ENCODE results near the gene DMD. TPM values are rescaled to one million over a fixed set of nuclear protein-coding genes. Genes with fewer than 3 reads are reported as not detected.

DMD gene
- total RNA-seq, 2 donors from 2014 or later, result 19.6 to 24.9 TPM

DNA sequence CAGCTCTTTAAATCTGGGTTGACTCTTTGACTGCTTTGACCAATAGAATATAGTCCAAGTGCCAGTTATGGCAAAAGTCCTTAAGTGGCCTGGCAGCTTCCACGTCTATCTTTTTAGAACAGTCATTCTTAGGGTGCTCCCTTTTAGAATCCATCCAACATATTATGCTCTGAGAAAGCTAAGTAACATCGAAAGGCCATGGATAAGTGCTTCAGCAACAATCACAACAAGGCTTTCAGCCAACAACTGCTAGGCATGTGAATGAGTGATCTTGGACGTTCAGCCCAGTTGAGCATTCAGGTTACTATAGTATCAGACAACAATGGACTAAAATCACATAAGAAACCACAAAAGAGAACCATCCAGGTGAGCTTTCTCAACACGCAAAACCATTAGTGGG, 818.7 kb downstream of the DMD start:
- Histone ChIP-seq H3K9me3 (ENCODE audit: control insufficient read depth, low read length) (no peaks in the 10 kb centered on the region), H3K36me3 (ENCODE audit: control insufficient read depth, insufficient read depth, low read length) (no peaks in the 10 kb centered on the region), H3K27ac (ENCODE audit: low read depth, low read length) (no peak overlapping the region), H3K4me1 (ENCODE audit: control insufficient read depth, insufficient read depth, low read length) (no peaks in the 10 kb centered on the region), H3K4me3 (ENCODE audit: low read length) (no peak overlapping the region), H3K9ac (ENCODE audit: extremely low read depth, low read length, poor library complexity, severe bottlenecking) (no peak overlapping the region), H3K27me3 (ENCODE audit: control insufficient read depth, insufficient read depth, low read length, poor library complexity, severe bottlenecking) (no peaks in the 10 kb centered on the region)
- no peaks in the 10 kb centered on the region for H3K27me3 Mint-ChIP-seq (ENCODE audit: insufficient read depth)
- H3K9me3 Mint-ChIP-seq, result peaks cover 6% of the 10 kb centered on the region
- TF ChIP-seq, protein P1, sequence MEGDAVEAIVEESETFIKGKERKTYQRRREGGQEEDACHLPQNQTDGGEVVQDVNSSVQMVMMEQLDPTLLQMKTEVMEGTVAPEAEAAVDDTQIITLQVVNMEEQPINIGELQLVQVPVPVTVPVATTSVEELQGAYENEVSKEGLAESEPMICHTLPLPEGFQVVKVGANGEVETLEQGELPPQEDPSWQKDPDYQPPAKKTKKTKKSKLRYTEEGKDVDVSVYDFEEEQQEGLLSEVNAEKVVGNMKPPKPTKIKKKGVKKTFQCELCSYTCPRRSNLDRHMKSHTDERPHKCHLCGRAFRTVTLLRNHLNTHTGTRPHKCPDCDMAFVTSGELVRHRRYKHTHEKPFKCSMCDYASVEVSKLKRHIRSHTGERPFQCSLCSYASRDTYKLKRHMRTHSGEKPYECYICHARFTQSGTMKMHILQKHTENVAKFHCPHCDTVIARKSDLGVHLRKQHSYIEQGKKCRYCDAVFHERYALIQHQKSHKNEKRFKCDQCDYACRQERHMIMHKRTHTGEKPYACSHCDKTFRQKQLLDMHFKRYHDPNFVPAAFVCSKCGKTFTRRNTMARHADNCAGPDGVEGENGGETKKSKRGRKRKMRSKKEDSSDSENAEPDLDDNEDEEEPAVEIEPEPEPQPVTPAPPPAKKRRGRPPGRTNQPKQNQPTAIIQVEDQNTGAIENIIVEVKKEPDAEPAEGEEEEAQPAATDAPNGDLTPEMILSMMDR (conservative IDR thresholded peaks at IDR 0.05), result no peak
- WGBS, 2 experiments (ENCODE audit: insufficient coverage in 1 of 2, insufficient read length in 1 of 2), result 89 to 94% methylated on average over 1 to 4 of the region's 4 CpGs
- H3K36me3 Mint-ChIP-seq (ENCODE audit: low read depth), result no peaks in the 10 kb centered on the region
- H3K4me3 Mint-ChIP-seq, result no peak overlapping the region
- DNase-seq, result no peak
- H3K27ac Mint-ChIP-seq, result no peak overlapping the region
- no peaks in the 10 kb centered on the region for H3K4me1 Mint-ChIP-seq

DNA sequence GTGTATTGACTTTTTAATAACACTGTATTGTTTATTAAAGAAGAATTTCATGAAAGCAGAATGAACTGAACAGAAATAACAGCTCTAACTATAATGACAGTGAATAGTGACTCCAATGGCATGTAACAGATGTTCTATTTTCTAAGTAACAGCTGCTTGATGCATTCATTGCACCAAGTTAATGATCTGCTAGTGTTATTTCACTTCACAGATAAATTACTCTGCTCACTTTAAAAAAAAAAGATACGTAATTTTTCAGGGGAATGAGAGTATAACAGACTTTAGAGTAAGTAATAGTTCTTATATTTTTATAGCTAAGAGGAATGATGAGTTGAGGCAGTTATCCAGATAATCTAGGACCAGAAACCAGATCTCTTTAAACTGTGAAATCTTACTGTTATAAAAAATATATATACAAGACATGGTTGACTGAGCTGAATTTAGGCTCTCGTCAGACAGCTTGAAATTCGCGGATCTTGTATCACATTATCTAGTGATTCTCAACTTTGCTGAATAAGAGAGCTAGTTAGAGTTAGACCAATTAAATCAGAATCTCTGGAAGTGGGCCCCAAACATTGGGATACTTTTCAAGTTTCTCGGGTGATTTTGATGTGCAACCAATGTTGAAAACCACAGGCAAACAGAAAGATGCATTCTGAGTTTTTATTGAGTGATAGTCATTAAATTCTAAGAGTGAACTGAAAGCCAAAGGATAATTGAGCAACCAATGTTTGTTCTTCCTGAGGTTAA, 840.7 kb downstream of the DMD start:
- Mint-ChIP-seq H3K27ac (no peak overlapping the region), H3K4me3 (no peak overlapping the region), H3K9me3 (peaks cover 14% of the 10 kb centered on the region), H3K4me1 (peaks cover 8% of the 10 kb centered on the region), H3K36me3 (ENCODE audit: low read depth) (no peaks in the 10 kb centered on the region), H3K27me3 (ENCODE audit: insufficient read depth) (no peaks in the 10 kb centered on the region)
- H3K27me3 ChIP-seq (ENCODE audit: control insufficient read depth, insufficient read depth, low read length, poor library complexity, severe bottlenecking), result no peaks in the 10 kb centered on the region
- DNase-seq, result no peak
- H3K36me3 ChIP-seq (ENCODE audit: control insufficient read depth, insufficient read depth, low read length), result no peaks in the 10 kb centered on the region
- no peak overlapping the region for H3K9ac ChIP-seq (ENCODE audit: extremely low read depth, low read length, poor library complexity, severe bottlenecking)
- H3K4me3 ChIP-seq (ENCODE audit: low read length), result no peak overlapping the region
- WGBS, 2 experiments (ENCODE audit: insufficient coverage in 1 of 2, insufficient read length in 1 of 2), result 98% methylated on average over 4 of the region's 5 CpGs; no CpG with 5 or more reads in 1 of the 2 experiments
- peaks cover 3% of the 10 kb centered on the region for H3K4me1 ChIP-seq (ENCODE audit: control insufficient read depth, insufficient read depth, low read length)
- TF ChIP-seq, protein P1 (conservative IDR thresholded peaks at IDR 0.05), result no peak
- no peaks in the 10 kb centered on the region for H3K9me3 ChIP-seq (ENCODE audit: control insufficient read depth, low read length)
- H3K27ac ChIP-seq (ENCODE audit: low read depth, low read length), result no peak overlapping the region

- Histone ChIP-seq H3K27me3 (ENCODE audit: control insufficient read depth, insufficient read depth, low read length, poor library complexity, severe bottlenecking) (no peaks in the 10 kb centered on the region), H3K36me3 (ENCODE audit: control insufficient read depth, insufficient read depth, low read length) (no peaks in the 10 kb centered on the region), H3K4me1 (ENCODE audit: control insufficient read depth, insufficient read depth, low read length) (peaks cover 8% of the 10 kb centered on the region), H3K9me3 (ENCODE audit: control insufficient read depth, low read length) (no peaks in the 10 kb centered on the region), H3K4me3 (ENCODE audit: low read length) (no peak overlapping the region), H3K9ac (ENCODE audit: extremely low read depth, low read length, poor library complexity, severe bottlenecking) (no peak overlapping the region), H3K27ac (ENCODE audit: low read depth, low read length) (no peak overlapping the region)
- Mint-ChIP-seq H3K27ac (no peak overlapping the region), H3K9me3 (peaks cover 46% of the 10 kb centered on the region), H3K4me3 (no peak overlapping the region), H3K27me3 (ENCODE audit: insufficient read depth) (no peaks in the 10 kb centered on the region), H3K36me3 (ENCODE audit: low read depth) (no peaks in the 10 kb centered on the region), H3K4me1 (peaks cover 19% of the 10 kb centered on the region)
- 95 to 100% methylated on average over 2 to 7 of the region's 7 CpGs for WGBS, 2 experiments (ENCODE audit: insufficient coverage in 1 of 2, insufficient read length in 1 of 2)
- TF ChIP-seq, protein P1 (conservative IDR thresholded peaks at IDR 0.05), result no peak
- no peak for DNase-seq
Observed at GRCh38 chrX:32293962-32294700, 917.2 kb downstream of the DMD start.
